Ascending aorta (tissue), 2 donors: Measurements from ENCODE around the gene LRRC7. TPM values are rescaled to one million over a fixed set of nuclear protein-coding genes. Genes with fewer than 3 reads are reported as not detected.

Experiments
- DNase-seq, 2 donors: peaks; one replicate each; pipeline ENCODE4 v3.0.0-alpha.2; 2019; ENCODE audit warnings: low spot score in 2 of 2
- H3K27ac ChIP-seq, 2 donors: fragments of 200-600 bp; sonication (generic); one replicate each; pipeline ENCODE4 v1.5.1; 2016 to 2017; ENCODE audit warnings: mild to moderate bottlenecking in 1 of 2
- H3K27me3 ChIP-seq: fragments of 200-600 bp; sonication (generic); one replicate; pipeline ENCODE4 v1.5.1; 2017
- H3K36me3 ChIP-seq, 2 donors: fragments of 200-600 bp; sonication (generic); one replicate each; pipeline ENCODE4 v1.5.1; 2016
- H3K4me1 ChIP-seq, 2 donors: fragments of 200-600 bp; sonication (generic); one replicate each; pipeline ENCODE4 v1.5.1; 2016 to 2017; ENCODE audit warnings: mild to moderate bottlenecking in 1 of 2
- H3K4me3 ChIP-seq, 2 donors: fragments of 200-600 bp; sonication (generic); one replicate each; pipeline ENCODE4 v1.5.1; 2016 to 2017; ENCODE audit warnings: mild to moderate bottlenecking in 1 of 2
- H3K9me3 ChIP-seq, 2 donors: fragments of 200-600 bp; sonication (generic); one replicate each; pipeline ENCODE4 v1.5.1; 2016
- intact Hi-C: fragments of 100-400 bp; cut with DNase I; formaldehyde crosslinking; loops from one replicate; pipeline ENCODE4 v1.15.1; 2023
- total RNA-seq: library from RNA; depleted of rRNA; stranded (reverse); fragments of >200 nt; gene quantifications from one replicate; pipeline ENCODE4 v1.1.0, GENCODE V29; 2016
- TF ChIP-seq, protein P1 (sequence below), 3 experiments: fragments of 200-600 bp in 2 of 3; fragments of 450-650 bp in 1 of 3; sonication (generic) in 2 of 3; IDR thresholded peaks; one replicate each; pipeline ENCODE4 v1.5.1; 2016 to 2019; ENCODE audit warnings: antibody characterized with exemption in 3 of 3, mild to moderate bottlenecking in 1 of 3, moderate library complexity in 1 of 3

The LRRC7 gene
- total RNA-seq, 1 donor from 2014 or later: not detected

DNA sequence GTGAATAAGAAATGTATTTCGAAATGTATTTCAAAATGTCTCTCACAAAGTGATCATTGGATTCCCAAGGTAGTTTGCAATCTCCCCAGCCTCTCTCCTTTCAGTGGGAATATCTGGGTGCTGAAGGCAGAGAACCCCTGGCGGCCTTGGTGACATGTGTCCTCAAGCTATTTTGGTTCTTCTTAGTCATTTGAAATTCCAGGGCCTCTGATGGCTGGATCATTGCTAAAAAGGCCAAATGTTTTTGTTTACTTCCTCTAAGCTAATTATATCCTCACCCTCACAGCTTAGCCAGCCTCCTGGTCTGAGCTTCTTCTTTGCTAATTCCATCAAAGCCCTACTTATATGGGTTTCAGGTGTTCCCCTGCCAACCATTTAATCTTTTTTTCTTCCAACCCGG, 566.4 kb downstream of the LRRC7 start:
- no peak for DNase-seq
- Histone ChIP-seq H3K4me3 (no peak overlapping the region), H3K27me3 (no peaks in the 10 kb centered on the region), H3K9me3 (no peaks in the 10 kb centered on the region), H3K27ac (no peak overlapping the region), H3K36me3 (no peaks in the 10 kb centered on the region), H3K4me1 (no peaks in the 10 kb centered on the region)
- intact Hi-C loops: no loop called here
- TF ChIP-seq, protein P1, sequence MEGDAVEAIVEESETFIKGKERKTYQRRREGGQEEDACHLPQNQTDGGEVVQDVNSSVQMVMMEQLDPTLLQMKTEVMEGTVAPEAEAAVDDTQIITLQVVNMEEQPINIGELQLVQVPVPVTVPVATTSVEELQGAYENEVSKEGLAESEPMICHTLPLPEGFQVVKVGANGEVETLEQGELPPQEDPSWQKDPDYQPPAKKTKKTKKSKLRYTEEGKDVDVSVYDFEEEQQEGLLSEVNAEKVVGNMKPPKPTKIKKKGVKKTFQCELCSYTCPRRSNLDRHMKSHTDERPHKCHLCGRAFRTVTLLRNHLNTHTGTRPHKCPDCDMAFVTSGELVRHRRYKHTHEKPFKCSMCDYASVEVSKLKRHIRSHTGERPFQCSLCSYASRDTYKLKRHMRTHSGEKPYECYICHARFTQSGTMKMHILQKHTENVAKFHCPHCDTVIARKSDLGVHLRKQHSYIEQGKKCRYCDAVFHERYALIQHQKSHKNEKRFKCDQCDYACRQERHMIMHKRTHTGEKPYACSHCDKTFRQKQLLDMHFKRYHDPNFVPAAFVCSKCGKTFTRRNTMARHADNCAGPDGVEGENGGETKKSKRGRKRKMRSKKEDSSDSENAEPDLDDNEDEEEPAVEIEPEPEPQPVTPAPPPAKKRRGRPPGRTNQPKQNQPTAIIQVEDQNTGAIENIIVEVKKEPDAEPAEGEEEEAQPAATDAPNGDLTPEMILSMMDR (IDR thresholded peaks at IDR 0.05): no peak

DNA sequence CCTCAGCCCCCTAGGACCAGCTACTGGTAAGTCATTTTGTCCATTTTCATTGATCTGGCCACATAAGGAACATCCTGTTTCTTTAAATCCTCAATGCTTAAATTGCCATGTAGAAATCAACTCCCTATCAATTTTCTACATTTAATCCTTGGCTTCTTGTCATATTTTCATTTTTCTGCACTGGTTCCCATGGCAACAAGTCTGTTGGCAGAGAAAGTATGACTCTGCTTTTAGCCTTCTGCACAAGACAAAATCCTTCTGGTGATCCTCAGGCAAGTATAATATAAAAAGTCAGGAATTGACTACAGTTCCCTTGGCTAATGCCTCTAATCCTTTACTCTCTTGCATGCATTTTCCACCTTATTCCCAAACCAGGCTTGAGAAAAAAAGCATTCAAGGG, 572.6 kb downstream of the LRRC7 start:
- peaks cover 0 to 3% of the 10 kb centered on the region in 2 donors for H3K4me1 ChIP-seq
- intact Hi-C loops: no loop called here
- H3K36me3 ChIP-seq: peaks cover 0 to 5% of the 10 kb centered on the region in 2 donors
- DNase-seq: no peak
- no peak overlapping the region for H3K4me3 ChIP-seq
- no peaks in the 10 kb centered on the region for H3K27me3 ChIP-seq
- H3K27ac ChIP-seq: no peak overlapping the region
- no peaks in the 10 kb centered on the region for H3K9me3 ChIP-seq
- TF ChIP-seq, protein P1 (IDR thresholded peaks at IDR 0.05): no peak

DNA sequence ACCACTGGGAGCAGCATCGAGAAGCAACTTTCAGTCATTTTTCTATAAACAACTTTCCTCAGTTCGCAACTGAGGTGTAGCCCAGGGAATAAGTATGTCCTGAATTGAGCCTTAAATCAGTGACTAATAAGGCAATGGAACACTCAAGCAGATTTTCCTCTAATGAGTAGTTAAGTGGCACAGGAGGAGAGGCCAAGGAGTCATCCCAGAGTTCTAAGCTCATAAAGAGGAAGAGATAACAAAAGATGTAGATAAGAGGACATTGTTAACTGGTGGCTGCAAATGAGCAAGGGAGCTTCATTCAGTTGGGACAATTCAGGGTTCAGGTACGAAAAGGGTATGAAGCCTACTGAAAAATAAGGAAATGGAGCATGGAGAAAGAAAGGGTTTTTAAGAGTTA, 573.2 kb downstream of the LRRC7 start:
- Histone ChIP-seq H3K4me3 (no peak overlapping the region), H3K27ac (peak overlapping the region in 1 of 2 donors; percentile 24), H3K36me3 (peaks cover 0 to 11% of the 10 kb centered on the region in 2 donors), H3K27me3 (no peaks in the 10 kb centered on the region), H3K9me3 (no peaks in the 10 kb centered on the region), H3K4me1 (peaks cover 0 to 3% of the 10 kb centered on the region in 2 donors)
- no peak for DNase-seq
- intact Hi-C loops: no loop called here
- TF ChIP-seq, protein P1 (IDR thresholded peaks at IDR 0.05): no peak

GRCh38 chr1:70142075-70142474, 574.4 kb downstream of the LRRC7 start:
- H3K4me1 ChIP-seq: peaks cover 0 to 3% of the 10 kb centered on the region in 2 donors
- no peak overlapping the region for H3K4me3 ChIP-seq
- DNase-seq: no peak
- TF ChIP-seq, protein P1 (IDR thresholded peaks at IDR 0.05): peak in 2 of 3 experiments; percentile 29 to 36
- intact Hi-C loops: no loop called here
- no peaks in the 10 kb centered on the region for H3K27me3 ChIP-seq
- no peak overlapping the region for H3K27ac ChIP-seq
- H3K36me3 ChIP-seq: peaks cover 0 to 15% of the 10 kb centered on the region in 2 donors
- H3K9me3 ChIP-seq: no peaks in the 10 kb centered on the region

DNA sequence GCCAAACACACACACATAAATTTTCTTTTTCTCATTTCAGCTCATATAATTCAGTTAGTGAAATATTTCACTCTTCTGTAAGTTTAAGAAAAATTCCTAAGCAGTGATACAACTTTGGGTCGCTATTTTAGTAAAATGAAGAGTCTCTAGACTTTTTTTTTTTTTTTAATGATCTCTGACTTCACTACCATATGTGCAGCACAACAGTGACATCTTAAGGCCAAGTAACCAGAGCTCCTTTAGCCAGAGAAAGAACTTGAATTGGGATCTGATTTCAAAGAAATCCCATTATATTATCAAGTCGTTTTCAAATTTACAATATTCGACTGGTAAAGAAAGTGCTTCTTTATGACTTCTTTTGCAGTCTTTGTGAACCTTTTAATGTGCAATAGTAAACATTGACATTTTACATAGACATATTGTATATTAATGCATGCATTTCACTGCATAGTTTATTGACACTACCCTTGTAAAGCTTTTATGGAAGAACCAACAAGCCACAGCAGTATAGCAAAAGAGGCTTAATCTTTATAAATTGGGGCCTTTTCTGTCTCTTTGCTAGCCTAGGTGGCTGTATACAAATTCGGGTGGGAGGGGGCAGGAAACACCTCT, 575.4 kb downstream of the LRRC7 start:
- Histone ChIP-seq H3K4me1 (peaks cover 0 to 3% of the 10 kb centered on the region in 2 donors), H3K27ac (no peak overlapping the region), H3K36me3 (peaks cover 9 to 21% of the 10 kb centered on the region in 2 donors), H3K9me3 (no peaks in the 10 kb centered on the region), H3K4me3 (no peak overlapping the region), H3K27me3 (no peaks in the 10 kb centered on the region)
- TF ChIP-seq, protein P1 (IDR thresholded peaks at IDR 0.05): peak in 1 of 3 experiments; percentile 16
- DNase-seq: no peak
- intact Hi-C loops: no loop called here
